Hypothalamus (tissue), 51 donors: ENCODE measurements around the gene ADD1.

Source experiments
- DNase-seq, 51 donors: peaks; one replicate each; lab custom pipeline; 2025; lab: John Stamatoyannopoulos, UW

The ADD1 gene

DNA sequence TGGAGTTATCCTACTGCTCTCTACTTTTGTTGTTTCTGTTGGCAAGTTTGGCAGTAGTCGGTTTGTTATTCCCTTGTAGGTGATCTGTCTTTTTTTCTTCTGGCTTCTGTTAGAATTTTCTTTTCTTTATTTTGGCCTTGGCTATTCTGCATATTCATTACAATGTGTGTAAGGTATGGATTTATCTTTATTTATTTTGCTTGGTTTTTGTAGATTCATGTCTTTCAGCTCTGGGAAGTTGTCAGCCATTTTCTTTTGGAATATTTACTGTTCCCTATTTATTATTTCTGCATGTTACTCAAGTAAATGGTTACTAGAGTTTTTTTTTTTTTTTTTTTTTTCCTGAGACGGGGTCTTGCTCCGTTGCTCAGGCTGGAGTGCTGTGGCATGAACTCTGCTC, 12.6 kb downstream of the ADD1 start:
- DNase-seq: no peak

DNA sequence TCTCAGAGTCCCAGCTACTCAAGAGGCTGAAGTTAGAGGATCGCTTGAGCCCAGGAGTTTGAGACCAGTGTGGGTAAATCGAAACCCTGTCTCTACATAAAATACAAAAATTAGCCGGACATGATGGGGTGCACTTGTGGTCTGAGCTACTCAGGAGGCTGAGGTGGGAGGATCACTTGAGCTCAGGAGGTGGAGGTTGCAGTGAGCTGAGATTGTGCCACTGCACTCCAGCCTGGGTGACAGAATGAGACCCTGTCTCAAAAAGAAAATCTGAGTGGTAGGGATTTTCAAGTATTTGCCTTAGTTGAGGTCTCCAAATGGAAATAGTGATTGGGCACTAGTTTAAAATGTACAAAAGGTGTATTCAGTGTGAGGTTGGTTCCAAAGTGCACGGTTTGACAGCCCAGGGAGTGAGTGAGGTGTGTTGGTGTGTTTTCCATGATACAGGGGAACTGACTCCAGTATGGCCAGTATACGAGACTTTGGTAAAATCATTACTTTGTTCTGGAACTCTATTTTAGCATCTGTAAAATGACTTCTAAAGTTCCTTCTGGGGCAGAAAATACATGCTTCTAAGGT, 13.8 kb downstream of the ADD1 start:
- no peak for DNase-seq

GRCh38 chr4:2858451-2859217, 15.0 kb downstream of the ADD1 start:
- DNase-seq: no peak

DNA sequence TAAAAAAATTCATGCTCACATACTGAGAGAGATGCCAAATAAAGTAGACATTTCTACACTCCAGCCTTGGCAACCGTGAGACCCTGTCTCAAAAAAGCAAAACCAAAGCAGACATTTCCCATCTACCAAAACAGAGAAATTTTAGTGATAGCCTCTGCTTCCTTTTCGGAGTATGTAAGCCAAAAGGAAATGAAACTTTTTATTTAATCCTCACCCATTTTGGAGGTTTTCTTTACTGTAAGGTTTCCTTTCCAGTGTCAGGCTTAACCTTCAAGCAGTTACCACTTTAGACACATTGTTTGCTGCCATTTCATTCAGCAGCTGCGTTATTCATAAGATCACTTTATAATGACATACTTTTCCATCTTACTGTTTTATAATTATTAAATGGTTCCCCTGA, 15.9 kb downstream of the ADD1 start:
- DNase-seq: no peak

GRCh38 chr4:2860391-2861348, 17.0 kb downstream of the ADD1 start:
- no peak for DNase-seq

GRCh38 chr4:2861631-2862436, 18.2 kb downstream of the ADD1 start:
- no peak for DNase-seq

GRCh38 chr4:2862528-2862927, 18.9 kb downstream of the ADD1 start:
- DNase-seq: no peak

- DNase-seq: no peak
Measured at GRCh38 chr4:2863649-2864048, 20.0 kb downstream of the ADD1 start.

DNA sequence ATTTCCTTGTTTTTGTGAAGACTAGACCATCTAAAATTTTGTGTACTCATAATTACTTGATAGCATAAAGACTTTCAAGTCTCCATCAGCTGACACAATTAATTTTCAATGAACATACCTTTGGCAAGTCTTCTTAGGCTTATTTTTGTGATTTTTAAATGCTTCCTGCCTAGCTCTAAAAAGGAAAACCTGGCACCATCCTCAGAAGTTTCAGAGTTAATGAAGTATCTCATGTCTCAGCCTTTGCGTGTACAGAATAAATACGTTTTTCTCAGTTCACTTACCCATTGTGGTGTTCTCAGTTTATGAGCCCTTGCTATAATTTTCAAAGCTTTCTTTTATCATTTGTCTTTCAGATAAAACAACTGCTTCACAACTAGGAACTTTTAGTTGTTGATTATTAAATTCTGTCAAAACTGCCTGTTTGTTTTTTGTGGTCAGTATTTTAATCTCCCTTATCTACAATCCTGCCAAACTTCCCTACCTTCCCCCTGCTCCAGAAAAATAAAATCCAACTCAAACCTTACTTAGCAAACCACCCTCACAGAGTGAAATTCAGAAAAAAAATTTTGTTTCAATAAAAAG, 21.6 kb downstream of the ADD1 start:
- no peak for DNase-seq

- no peak for DNase-seq
Measured at GRCh38 chr4:2866160-2866861, 22.7 kb downstream of the ADD1 start.

DNA sequence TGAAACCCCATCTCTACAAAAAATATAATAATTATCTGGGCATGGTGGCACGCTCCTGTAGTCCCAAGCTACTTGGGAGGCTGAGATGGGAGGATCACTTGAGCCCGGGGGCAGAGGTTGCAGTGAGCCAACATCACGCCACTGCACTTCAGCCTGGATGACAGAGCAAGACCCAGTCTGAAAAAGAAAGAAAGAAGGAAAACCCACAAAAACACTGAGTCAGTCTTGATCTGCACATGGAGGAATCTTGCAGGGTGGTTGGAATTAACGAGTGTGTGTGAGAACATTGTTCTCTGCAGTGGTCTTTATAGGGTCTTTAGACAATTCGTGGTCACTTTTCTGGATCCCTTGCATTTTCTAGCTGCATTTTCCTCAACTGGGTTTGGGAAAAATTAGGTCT, 23.2 kb downstream of the ADD1 start:
- no peak for DNase-seq

GRCh38 chr4:2867758-2868491, 24.3 kb downstream of the ADD1 start:
- DNase-seq: peak in 5 of 51 donors; percentile 17 to 68 (median 21)

GRCh38 chr4:2868877-2869487, 25.3 kb downstream of the ADD1 start:
- peak in 2 of 51 donors; percentile 31 to 44 for DNase-seq

DNA sequence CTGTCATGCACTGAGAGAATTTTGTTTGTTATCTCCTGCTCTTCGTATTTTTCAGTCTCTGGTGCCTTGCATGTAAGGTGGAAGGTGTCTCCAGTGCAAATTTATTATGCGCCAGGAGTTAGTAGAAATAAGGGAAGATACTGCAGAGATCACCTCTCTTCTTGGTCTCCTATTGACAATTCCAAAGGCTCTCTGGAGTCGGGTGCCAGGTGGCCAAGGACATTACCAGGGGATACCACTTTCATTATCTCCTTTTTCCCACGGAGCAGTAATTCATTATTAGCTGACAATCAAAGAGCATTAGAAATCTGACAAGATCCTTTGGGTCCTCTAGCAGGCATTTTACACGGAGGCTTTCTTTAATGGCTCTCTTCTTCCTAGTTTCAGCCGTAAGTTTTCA, 26.0 kb downstream of the ADD1 start:
- no peak for DNase-seq

GRCh38 chr4:2870082-2870481, 26.4 kb downstream of the ADD1 start:
- DNase-seq: no peak

- no peak for DNase-seq
Measured at GRCh38 chr4:2871466-2871865, 27.8 kb downstream of the ADD1 start.

DNA sequence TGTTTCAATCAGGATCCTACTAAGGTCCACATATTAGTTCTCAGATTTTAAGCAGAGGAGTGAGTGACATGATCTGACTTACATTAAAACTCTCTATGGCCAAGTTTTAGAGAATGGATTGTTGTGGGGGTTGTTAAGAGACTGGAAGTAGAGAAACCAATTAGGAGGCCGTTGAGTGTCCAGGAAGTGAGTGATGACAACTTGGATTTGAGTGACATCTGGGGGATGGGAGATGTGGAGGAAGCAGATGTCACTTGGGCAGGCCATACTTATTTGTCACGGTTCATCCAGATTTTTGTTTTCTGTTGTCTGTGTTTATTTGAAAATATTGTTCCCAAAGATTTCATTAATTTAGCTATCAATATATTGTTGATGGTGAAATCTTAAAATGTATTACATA, 28.3 kb downstream of the ADD1 start:
- DNase-seq: no peak

DNA sequence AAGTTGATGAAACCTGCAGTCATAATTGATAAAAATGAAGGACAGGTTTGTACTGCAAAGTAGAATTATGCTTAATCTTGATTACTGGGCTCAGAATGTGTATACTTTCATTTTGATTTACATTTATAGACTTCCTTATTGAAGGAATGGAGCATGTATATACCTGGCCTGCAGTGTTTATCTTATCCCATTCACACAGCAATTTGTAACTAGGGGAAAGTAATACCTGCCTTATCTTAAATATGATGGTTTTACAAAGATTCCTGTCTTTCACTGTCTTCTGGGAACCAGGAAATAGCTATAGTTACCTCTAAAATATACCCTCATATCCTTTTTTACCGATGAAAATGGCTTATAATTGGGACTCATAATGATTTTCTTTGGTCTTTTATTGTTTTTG, 29.7 kb downstream of the ADD1 start:
- no peak for DNase-seq
